Neural progenitor cell (in vitro differentiated cells): ENCODE results near the gene WNT2B. TPM values are rescaled to one million over a fixed set of nuclear protein-coding genes. Genes with fewer than 3 reads are reported as not detected.

Experiments
- DNase-seq: peaks from one replicate; pipeline ENCODE4 v3.0.0-alpha.2; 2016; ENCODE audit warnings: low spot score
- H2AFZ ChIP-seq: fragments of 200-600 bp; sonication (generic); replicated peaks from 2 replicates; pipeline ENCODE4 v1.6.1; 2016; ENCODE audit warnings: antibody characterized with exemption
- H3F3A ChIP-seq: fragments of 200-600 bp; sonication (generic); 2 replicates; pipeline ENCODE4 v1.6.1; 2016; ENCODE audit warnings: antibody characterized with exemption, low read depth
- H3K27ac ChIP-seq: fragments of 200-600 bp; sonication (generic); 2 replicates; pipeline ENCODE4 v1.5.1; 2016; ENCODE audit warnings: mild to moderate bottlenecking
- H3K27me3 ChIP-seq: fragments of 200-600 bp; sonication (generic); 2 replicates; pipeline ENCODE4 v1.6.1; 2016; ENCODE audit warnings: mild to moderate bottlenecking, moderate library complexity
- H3K36me3 ChIP-seq: fragments of 200-600 bp; sonication (generic); 2 replicates; pipeline ENCODE4 v1.5.1; 2016
- H3K4me1 ChIP-seq: fragments of 200-600 bp; sonication (generic); 2 replicates; pipeline ENCODE4 v1.6.1; 2016; ENCODE audit warnings: mixed run types
- H3K4me2 ChIP-seq: fragments of 200-600 bp; sonication (generic); 2 replicates; pipeline ENCODE4 v1.6.1; 2016
- H3K4me3 ChIP-seq: fragments of 200-600 bp; sonication (generic); 2 replicates; pipeline ENCODE4 v1.5.1; 2016
- H3K79me2 ChIP-seq: fragments of 200-600 bp; sonication (generic); 2 replicates; pipeline ENCODE4 v1.6.1; 2016; ENCODE audit warnings: low read depth
- H3K9ac ChIP-seq: fragments of 200-600 bp; sonication (generic); 2 replicates; pipeline ENCODE4 v1.6.1; 2016
- H3K9me3 ChIP-seq: fragments of 200-600 bp; sonication (generic); 2 replicates; pipeline ENCODE4 v1.5.1; 2016; ENCODE audit warnings: low read depth
- H4K20me1 ChIP-seq: fragments of 200-600 bp; sonication (generic); 2 replicates; pipeline ENCODE4 v1.6.1; 2016; ENCODE audit warnings: low read depth
- H3K27ac Mint-ChIP-seq: 3 replicates; pipeline ENCODE4 v1.8.0; 2021; ENCODE audit warnings: mixed read lengths
- H3K27me3 Mint-ChIP-seq: 2 replicates; pipeline ENCODE4 v1.8.0; 2022; ENCODE audit warnings: low read depth, mild to moderate bottlenecking, inconsistent platforms, moderate library complexity, mixed read lengths; ENCODE audit not compliant: insufficient read depth
- H3K36me3 Mint-ChIP-seq: 3 replicates; pipeline ENCODE4 v1.8.0; 2021; ENCODE audit warnings: mixed read lengths
- H3K4me1 Mint-ChIP-seq: 3 replicates; pipeline ENCODE4 v1.8.0; 2021; ENCODE audit warnings: mixed read lengths
- H3K4me3 Mint-ChIP-seq: 3 replicates; pipeline ENCODE4 v1.8.0; 2021; ENCODE audit warnings: mild to moderate bottlenecking, moderate library complexity, mixed read lengths
- H3K9me3 Mint-ChIP-seq: 3 replicates; pipeline ENCODE4 v1.8.0; 2020; ENCODE audit warnings: mixed read lengths
- EZH2 ChIP-seq: fragments of 200-600 bp; sonication (generic); IDR thresholded peaks from 2 replicates; pipeline ENCODE4 v1.6.1; 2017; ENCODE audit warnings: antibody characterized with exemption, mild to moderate bottlenecking, moderate library complexity
- EZH2phosphoT487 ChIP-seq: fragments of 200-600 bp; sonication (generic); IDR thresholded peaks from 2 replicates; pipeline ENCODE4 v1.6.1; 2017; ENCODE audit warnings: antibody characterized with exemption
- total RNA-seq: library from RNA; depleted of rRNA; stranded (reverse); fragments of >200 nt; gene quantifications from 2 replicates; pipeline ENCODE4 v1.2.3, GENCODE V29; 2015; ENCODE audit warnings: low replicate concordance
- TF ChIP-seq, protein P1 (sequence below): fragments of 200-600 bp; sonication (generic); IDR thresholded peaks from 2 replicates; pipeline ENCODE4 v1.5.1; 2017; ENCODE audit warnings: antibody characterized with exemption, mild to moderate bottlenecking

The WNT2B gene
- total RNA-seq: 1.6 and 2.9 TPM in 2 replicates

DNA sequence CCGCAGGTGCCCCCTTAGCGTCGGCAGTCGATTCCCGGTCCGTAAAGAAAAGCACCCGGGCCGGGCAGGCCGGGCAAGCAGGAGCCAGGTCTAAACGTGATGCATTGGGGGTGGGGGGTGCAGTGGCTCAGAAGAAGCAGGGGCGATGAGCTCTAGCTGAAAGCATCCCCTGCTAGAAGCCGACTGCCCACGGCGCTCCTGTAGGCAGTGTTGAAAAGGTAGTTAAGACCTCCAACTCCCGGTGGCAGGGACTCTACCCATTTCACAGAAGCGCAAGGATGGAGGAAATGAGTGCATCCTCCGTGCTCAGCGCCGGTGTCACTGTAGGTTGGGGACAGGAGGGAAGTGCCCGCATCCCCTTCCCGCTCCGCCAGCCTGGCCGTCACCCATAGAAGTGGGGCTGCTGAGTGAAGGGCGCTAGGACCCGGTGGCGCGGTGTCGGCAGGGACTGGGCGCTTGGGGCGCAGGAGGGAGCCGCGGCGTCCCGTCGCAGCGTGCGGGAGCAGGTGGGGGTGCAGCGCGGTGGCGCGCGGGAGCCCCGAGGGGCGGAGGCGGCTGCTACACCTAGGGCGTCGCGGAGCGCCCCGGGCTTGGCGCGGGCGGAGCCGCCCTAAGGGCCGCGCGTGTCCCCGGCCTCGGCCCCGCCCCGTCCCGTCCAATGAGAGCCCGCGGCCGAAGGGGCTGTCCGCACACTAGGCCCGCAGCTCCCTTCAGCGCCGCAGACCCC is at the start of gene WNT2B:
Gene WNT2B (plus strand): TSS at position 688 of the 727 bp plus-strand sequence. CDS start 298 bp downstream, outside the sequence.
- H3K4me1 Mint-ChIP-seq: peaks cover 64% of the 10 kb centered on the region

DNA sequence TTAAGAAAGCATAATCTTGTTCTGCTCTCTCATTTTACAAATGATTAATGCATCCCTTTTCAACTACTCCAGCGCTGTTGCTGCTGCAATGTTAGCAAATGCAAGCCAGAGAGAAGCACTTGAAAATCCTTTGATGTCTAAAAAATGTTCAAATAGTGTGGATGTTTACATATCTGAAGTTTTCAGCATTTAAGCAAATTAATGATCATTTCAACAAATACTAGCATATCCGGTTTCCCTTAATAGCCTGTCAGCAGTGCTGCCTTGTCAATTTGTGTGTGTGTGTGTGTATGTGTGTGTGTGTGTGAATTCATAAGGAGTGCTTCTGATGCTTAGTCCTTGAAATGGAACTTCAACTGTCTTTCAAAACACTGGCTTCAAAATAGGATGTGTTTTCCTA is 48.1 kb upstream of the WNT2B start:
- peaks cover 12% of the 10 kb centered on the region for H4K20me1 ChIP-seq
- H3K9ac ChIP-seq: no peak overlapping the region
- Mint-ChIP-seq H3K4me1 (peaks cover 5% of the 10 kb centered on the region), H3K27me3 (peaks cover 4% of the 10 kb centered on the region), H3K9me3 (no peaks in the 10 kb centered on the region), H3K36me3 (peaks cover 25% of the 10 kb centered on the region), H3K4me3 (no peak overlapping the region), H3K27ac (no peak overlapping the region)
- H3K4me2 ChIP-seq: no peak overlapping the region
- no peak overlapping the region for H3K4me3 ChIP-seq
- H3K79me2 ChIP-seq: no peaks in the 10 kb centered on the region
- no peak overlapping the region for H2AFZ ChIP-seq
- no peak for DNase-seq
- H3K36me3 ChIP-seq: no peaks in the 10 kb centered on the region
- peaks cover 8% of the 10 kb centered on the region for H3F3A ChIP-seq
- H3K27ac ChIP-seq: no peak overlapping the region
- peaks cover 4% of the 10 kb centered on the region for H3K27me3 ChIP-seq
- TF ChIP-seq, protein P1, sequence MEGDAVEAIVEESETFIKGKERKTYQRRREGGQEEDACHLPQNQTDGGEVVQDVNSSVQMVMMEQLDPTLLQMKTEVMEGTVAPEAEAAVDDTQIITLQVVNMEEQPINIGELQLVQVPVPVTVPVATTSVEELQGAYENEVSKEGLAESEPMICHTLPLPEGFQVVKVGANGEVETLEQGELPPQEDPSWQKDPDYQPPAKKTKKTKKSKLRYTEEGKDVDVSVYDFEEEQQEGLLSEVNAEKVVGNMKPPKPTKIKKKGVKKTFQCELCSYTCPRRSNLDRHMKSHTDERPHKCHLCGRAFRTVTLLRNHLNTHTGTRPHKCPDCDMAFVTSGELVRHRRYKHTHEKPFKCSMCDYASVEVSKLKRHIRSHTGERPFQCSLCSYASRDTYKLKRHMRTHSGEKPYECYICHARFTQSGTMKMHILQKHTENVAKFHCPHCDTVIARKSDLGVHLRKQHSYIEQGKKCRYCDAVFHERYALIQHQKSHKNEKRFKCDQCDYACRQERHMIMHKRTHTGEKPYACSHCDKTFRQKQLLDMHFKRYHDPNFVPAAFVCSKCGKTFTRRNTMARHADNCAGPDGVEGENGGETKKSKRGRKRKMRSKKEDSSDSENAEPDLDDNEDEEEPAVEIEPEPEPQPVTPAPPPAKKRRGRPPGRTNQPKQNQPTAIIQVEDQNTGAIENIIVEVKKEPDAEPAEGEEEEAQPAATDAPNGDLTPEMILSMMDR: no peak
- TF ChIP-seq EZH2 (no peak), EZH2phosphoT487 (no peak)
- H3K4me1 ChIP-seq: no peaks in the 10 kb centered on the region
- no peaks in the 10 kb centered on the region for H3K9me3 ChIP-seq

More for the DNA sequence above, at the start of gene WNT2B:
- Histone ChIP-seq H3K36me3 (no peaks in the 10 kb centered on the region), H3K9me3 (no peaks in the 10 kb centered on the region), H3K4me2 (peak within 1 kb of the TSS; percentile 93), H3K27me3 (peaks cover 99% of the 10 kb centered on the region), H2AFZ (peak within 1 kb of the TSS; percentile 96), H3K4me1 (peaks cover 30% of the 10 kb centered on the region), H3K4me3 (peak within 1 kb of the TSS; percentile 60), H3K9ac (no peak within 1 kb of the TSS), H3F3A (peaks cover 25% of the 10 kb centered on the region), H3K79me2 (no peaks in the 10 kb centered on the region), H3K27ac (no peak within 1 kb of the TSS), H4K20me1 (no peaks in the 10 kb centered on the region)
- DNase-seq: peak; percentile 60
- TF ChIP-seq EZH2 (no peak), EZH2phosphoT487 (no peak)
- TF ChIP-seq, protein P1: no peak
- peak within 1 kb of the TSS; percentile 88 for H3K4me3 Mint-ChIP-seq
- no peaks in the 10 kb centered on the region for H3K9me3 Mint-ChIP-seq
- peak within 1 kb of the TSS; percentile 46 for H3K27ac Mint-ChIP-seq
- H3K27me3 Mint-ChIP-seq: peaks cover 16% of the 10 kb centered on the region
- peaks cover 8% of the 10 kb centered on the region for H3K36me3 Mint-ChIP-seq

DNA sequence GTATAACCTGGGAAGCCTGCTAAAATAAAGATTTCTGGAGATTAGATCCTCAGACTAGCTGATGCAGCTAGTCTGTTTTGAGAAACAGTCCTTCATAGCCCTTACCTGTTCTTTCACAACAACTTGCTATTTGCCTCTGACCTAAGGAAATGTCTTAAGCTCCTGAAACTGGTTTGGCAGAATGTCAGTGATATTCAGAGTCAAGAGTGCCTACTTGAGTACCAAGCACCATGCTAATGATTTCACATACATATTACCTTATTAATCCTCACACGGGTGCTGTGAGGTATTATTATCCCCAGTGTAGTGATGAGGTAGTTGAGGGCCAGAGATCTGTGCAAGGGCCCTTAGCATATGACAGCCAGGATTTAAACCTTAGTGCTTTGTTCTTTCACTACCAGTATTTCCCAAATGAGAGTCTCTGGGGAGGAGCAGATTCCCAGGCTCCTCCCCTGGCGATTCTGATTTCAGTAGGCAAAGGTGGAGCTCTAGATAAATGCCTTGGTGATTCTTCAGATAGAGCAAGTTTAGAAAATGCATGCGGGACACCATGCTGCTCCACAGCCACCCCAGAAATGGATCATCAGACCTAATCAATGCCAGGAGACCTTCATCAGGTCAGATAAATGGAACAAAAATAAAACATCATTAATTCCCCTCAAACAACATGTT is 47.4 kb upstream of the WNT2B start:
- Mint-ChIP-seq H3K36me3 (peaks cover 18% of the 10 kb centered on the region), H3K4me1 (peaks cover 12% of the 10 kb centered on the region), H3K9me3 (no peaks in the 10 kb centered on the region), H3K27me3 (peaks cover 5% of the 10 kb centered on the region), H3K4me3 (no peak overlapping the region), H3K27ac (no peak overlapping the region)
- no peaks in the 10 kb centered on the region for H3K4me1 ChIP-seq
- H3K27me3 ChIP-seq: peaks cover 8% of the 10 kb centered on the region
- H3K79me2 ChIP-seq: no peaks in the 10 kb centered on the region
- H3K9ac ChIP-seq: no peak overlapping the region
- H3K4me3 ChIP-seq: no peak overlapping the region
- no peak overlapping the region for H3K4me2 ChIP-seq
- no peaks in the 10 kb centered on the region for H3K36me3 ChIP-seq
- no peak overlapping the region for H3K27ac ChIP-seq
- H3F3A ChIP-seq: peaks cover 12% of the 10 kb centered on the region
- no peak overlapping the region for H2AFZ ChIP-seq
- H3K9me3 ChIP-seq: no peaks in the 10 kb centered on the region
- peaks cover 12% of the 10 kb centered on the region for H4K20me1 ChIP-seq
- no peak for TF ChIP-seq EZH2
- peak; percentile 9 for DNase-seq

DNA sequence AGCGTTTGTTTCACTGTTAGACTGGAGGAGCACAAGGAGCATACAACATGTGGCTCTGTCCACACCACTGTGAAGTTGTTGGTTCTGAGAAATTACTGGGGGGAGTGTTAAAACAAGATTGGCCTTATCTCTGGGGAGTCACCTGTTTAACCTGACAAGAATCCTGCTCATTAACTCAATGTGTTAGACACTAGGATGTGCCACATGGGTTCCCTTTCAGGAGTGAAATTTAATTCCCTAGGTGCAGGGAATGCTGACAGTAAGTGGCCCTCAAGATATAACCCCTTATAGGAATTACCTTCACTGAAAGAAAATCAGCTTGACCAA is 45.8 kb upstream of the WNT2B start:
- H3K4me2 ChIP-seq: no peak overlapping the region
- TF ChIP-seq EZH2phosphoT487 (no peak), EZH2 (no peak)
- TF ChIP-seq, protein P1: no peak
- no peak overlapping the region for H3K4me3 ChIP-seq
- Mint-ChIP-seq H3K27ac (no peak overlapping the region), H3K4me3 (no peak overlapping the region), H3K4me1 (peaks cover 19% of the 10 kb centered on the region), H3K27me3 (peaks cover 9% of the 10 kb centered on the region), H3K36me3 (peaks cover 10% of the 10 kb centered on the region), H3K9me3 (no peaks in the 10 kb centered on the region)
- H3F3A ChIP-seq: peaks cover 12% of the 10 kb centered on the region
- no peak overlapping the region for H2AFZ ChIP-seq
- H3K27ac ChIP-seq: no peak overlapping the region
- H3K9ac ChIP-seq: no peak overlapping the region
- no peaks in the 10 kb centered on the region for H3K79me2 ChIP-seq
- peaks cover 12% of the 10 kb centered on the region for H4K20me1 ChIP-seq
- peaks cover 23% of the 10 kb centered on the region for H3K27me3 ChIP-seq
- no peaks in the 10 kb centered on the region for H3K9me3 ChIP-seq
- H3K36me3 ChIP-seq: no peaks in the 10 kb centered on the region
- H3K4me1 ChIP-seq: no peaks in the 10 kb centered on the region
- no peak for DNase-seq
